ENCODE data around the gene UHRF2.

Gene UHRF2

GRCh38 chr9:6459718-6460117 lies 46.7 kb downstream of the UHRF2 start:
- Histone ChIP-seq H3K9ac (ENCODE audit: low read depth, low read length, poor library complexity, severe bottlenecking) (no peak overlapping the region), H3K36me3 (ENCODE audit: insufficient read depth, low read length) (peaks cover 55% of the 10 kb centered on the region; the same call in 1 of the 2 replicates), H3K9me3 (ENCODE audit: insufficient read depth, low read depth, low read length) (no peaks in the 10 kb centered on the region), H3K4me2 (ENCODE audit: low read depth, low read length, poor library complexity, severe bottlenecking) (no peak overlapping the region), H3K9me2 (replicated peaks; ENCODE audit: low read depth, low read length) (no peaks in the 10 kb centered on the region), H3K4me3 (ENCODE audit: low read length, poor library complexity, severe bottlenecking) (no peak overlapping the region), H3F3A (ENCODE audit: low read depth) (no peaks in the 10 kb centered on the region), H4K20me1 (ENCODE audit: insufficient read depth, low read length, poor library complexity, severe bottlenecking) (peaks cover 20% of the 10 kb centered on the region), H3K4me1 (ENCODE audit: insufficient read depth, low read length, poor library complexity, severe bottlenecking) (no peaks in the 10 kb centered on the region), H3K27me3 (ENCODE audit: insufficient read depth, low read length, poor library complexity, severe bottlenecking) (no peaks in the 10 kb centered on the region), H2AFZ (ENCODE audit: low read length) (no peak overlapping the region), H3K79me2 (ENCODE audit: insufficient read depth, low read length) (peaks cover 69% of the 10 kb centered on the region)
- TF ChIP-seq EZH2phosphoT487 (IDR thresholded peaks at IDR 0.05; ENCODE audit: borderline replicate concordance) (no peak), CTCF (conservative IDR thresholded peaks at IDR 0.05; ENCODE audit: low read length) (no peak)

DNA sequence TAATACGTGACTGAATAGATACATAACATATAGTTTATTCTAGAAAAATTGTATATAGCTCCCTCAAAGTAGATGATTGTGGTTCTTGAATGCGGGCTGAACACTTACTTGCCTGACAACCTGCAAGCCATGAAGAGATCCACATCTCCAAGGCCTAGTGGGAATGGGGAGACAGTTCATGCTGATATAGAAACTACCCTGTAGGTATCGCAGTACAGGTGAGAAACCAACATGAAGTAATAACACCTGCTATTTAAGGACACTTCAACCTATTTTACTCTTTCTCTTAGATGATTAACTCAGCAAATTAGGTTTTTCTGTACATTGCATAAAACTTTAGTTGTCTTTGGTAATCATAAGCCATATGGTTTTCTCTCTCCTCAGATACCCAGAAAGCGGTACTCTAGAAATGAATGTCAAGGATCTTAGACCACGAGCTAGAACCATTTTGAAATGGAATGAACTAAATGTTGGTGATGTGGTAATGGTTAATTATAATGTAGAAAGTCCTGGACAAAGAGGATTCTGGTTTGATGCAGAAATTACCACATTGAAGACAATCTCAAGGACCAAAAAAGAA lies 47.3 kb downstream of the UHRF2 start:
- Histone ChIP-seq H3K36me3 (ENCODE audit: insufficient read depth, low read length) (peaks cover 58% of the 10 kb centered on the region; the same call in 1 of the 2 replicates), H3K9me3 (ENCODE audit: insufficient read depth, low read depth, low read length) (no peaks in the 10 kb centered on the region), H3K4me3 (ENCODE audit: low read length, poor library complexity, severe bottlenecking) (no peak overlapping the region), H3K79me2 (ENCODE audit: insufficient read depth, low read length) (peaks cover 68% of the 10 kb centered on the region), H3K4me2 (ENCODE audit: low read depth, low read length, poor library complexity, severe bottlenecking) (no peak overlapping the region), H3K4me1 (ENCODE audit: insufficient read depth, low read length, poor library complexity, severe bottlenecking) (no peaks in the 10 kb centered on the region), H3K9ac (ENCODE audit: low read depth, low read length, poor library complexity, severe bottlenecking) (no peak overlapping the region), H3K9me2 (replicated peaks; ENCODE audit: low read depth, low read length) (no peaks in the 10 kb centered on the region), H3K27me3 (ENCODE audit: insufficient read depth, low read length, poor library complexity, severe bottlenecking) (no peaks in the 10 kb centered on the region), H3F3A (ENCODE audit: low read depth) (no peaks in the 10 kb centered on the region), H2AFZ (ENCODE audit: low read length) (no peak overlapping the region), H4K20me1 (ENCODE audit: insufficient read depth, low read length, poor library complexity, severe bottlenecking) (peaks cover 18% of the 10 kb centered on the region)
- no peak for TF ChIP-seq CTCF (conservative IDR thresholded peaks at IDR 0.05; ENCODE audit: low read length)
- TF ChIP-seq EZH2phosphoT487 (IDR thresholded peaks at IDR 0.05; ENCODE audit: borderline replicate concordance), result no peak

DNA sequence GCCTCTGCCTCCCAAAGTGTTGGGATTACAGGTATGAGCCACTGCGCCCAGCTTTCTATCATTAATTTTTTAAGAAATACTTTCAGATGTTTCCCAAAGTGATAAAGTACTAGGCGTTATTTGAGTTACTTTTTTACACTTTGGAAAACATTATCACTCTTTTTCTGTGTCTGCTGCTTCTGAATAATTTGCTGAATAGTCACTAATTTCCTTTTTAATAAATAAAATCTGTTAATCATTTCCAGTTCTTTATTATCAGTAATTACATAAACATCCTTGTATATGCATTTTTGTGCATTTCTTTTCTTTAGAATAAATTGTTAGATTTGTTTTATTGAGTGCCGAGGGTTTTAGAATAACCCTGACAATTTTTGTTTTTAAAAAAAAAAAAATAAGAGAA lies 48.6 kb downstream of the UHRF2 start:
- Histone ChIP-seq H4K20me1 (ENCODE audit: insufficient read depth, low read length, poor library complexity, severe bottlenecking) (peaks cover 10% of the 10 kb centered on the region), H3K4me3 (ENCODE audit: low read length, poor library complexity, severe bottlenecking) (no peak overlapping the region), H3F3A (ENCODE audit: low read depth) (no peaks in the 10 kb centered on the region), H3K4me1 (ENCODE audit: insufficient read depth, low read length, poor library complexity, severe bottlenecking) (no peaks in the 10 kb centered on the region), H3K9ac (ENCODE audit: low read depth, low read length, poor library complexity, severe bottlenecking) (no peak overlapping the region), H3K9me3 (ENCODE audit: insufficient read depth, low read depth, low read length) (no peaks in the 10 kb centered on the region), H3K79me2 (ENCODE audit: insufficient read depth, low read length) (peaks cover 67% of the 10 kb centered on the region), H3K36me3 (ENCODE audit: insufficient read depth, low read length) (peaks cover 70% of the 10 kb centered on the region; the same call in 1 of the 2 replicates), H3K4me2 (ENCODE audit: low read depth, low read length, poor library complexity, severe bottlenecking) (no peak overlapping the region), H3K27me3 (ENCODE audit: insufficient read depth, low read length, poor library complexity, severe bottlenecking) (no peaks in the 10 kb centered on the region), H3K9me2 (replicated peaks; ENCODE audit: low read depth, low read length) (no peaks in the 10 kb centered on the region), H2AFZ (ENCODE audit: low read length) (no peak overlapping the region)
- TF ChIP-seq CTCF (conservative IDR thresholded peaks at IDR 0.05; ENCODE audit: low read length) (no peak), EZH2phosphoT487 (IDR thresholded peaks at IDR 0.05; ENCODE audit: borderline replicate concordance) (no peak)
